NK-92 treated with Interleukin-12 subunit alpha and Interleukin-12 subunit beta, amount 100 ng/mL, for 24 hours (cell line): ENCODE data around the gene EIF4E1B.

Experiments used
- DNase-seq: peaks from one replicate; lab custom pipeline; 2025; lab: John Stamatoyannopoulos, UW

Gene EIF4E1B

GRCh38 chr5:176664479-176664878 lies 34.0 kb downstream of the EIF4E1B start:
- DNase-seq: no peak

DNA sequence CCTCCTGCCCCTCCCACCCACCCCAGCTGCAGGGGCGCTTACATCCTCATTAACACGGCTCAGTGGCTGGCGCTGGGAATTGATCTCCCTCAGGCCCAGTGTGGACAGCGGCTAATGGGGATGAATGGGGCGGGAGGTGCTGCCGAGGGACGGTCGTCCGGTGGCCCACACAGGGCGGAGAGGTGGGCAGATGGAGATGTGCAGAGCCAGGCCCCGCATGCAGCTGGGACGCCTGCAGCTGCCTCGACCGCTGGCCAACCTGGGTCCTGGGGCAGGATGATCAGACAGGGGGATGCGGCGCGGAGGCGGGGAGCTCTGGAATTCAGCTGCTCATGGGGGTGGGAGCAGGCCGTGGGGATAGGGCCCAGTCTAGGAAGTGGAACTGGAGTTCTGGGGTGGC lies 34.4 kb downstream of the EIF4E1B start:
- no peak for DNase-seq

- no peak for DNase-seq
Observed at GRCh38 chr5:176665517-176665916, 35.0 kb downstream of the EIF4E1B start.

- DNase-seq: no peak
Observed at GRCh38 chr5:176667637-176668036, 37.2 kb downstream of the EIF4E1B start.

GRCh38 chr5:176670449-176670848 lies 40.0 kb downstream of the EIF4E1B start:
- DNase-seq: no peak

DNA sequence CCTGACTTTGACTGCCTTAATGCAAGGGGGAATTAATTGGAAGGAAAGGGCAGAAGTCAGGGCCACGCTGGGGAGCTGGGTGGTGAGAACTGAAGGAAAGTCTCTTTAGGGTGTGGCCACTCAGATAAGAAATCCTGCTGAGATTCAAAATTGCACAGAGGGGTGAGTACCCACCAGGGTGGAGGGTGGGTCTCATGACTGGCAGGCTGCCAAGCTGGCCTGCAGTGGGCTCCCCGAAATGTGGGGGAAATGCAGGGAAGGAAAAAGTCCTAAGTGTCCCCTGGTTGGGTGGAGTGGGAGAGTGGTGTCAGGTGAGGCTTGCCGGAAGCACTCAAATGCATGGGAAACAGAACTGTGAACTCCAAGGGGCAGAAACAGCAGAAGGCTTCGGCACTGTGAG lies 40.9 kb downstream of the EIF4E1B start:
- no peak for DNase-seq

- no peak for DNase-seq
Observed at GRCh38 chr5:176671890-176672747, 41.6 kb downstream of the EIF4E1B start.

- no peak for DNase-seq
Observed at GRCh38 chr5:176673651-176674583, 43.4 kb downstream of the EIF4E1B start.

GRCh38 chr5:176674799-176675198 lies 44.3 kb downstream of the EIF4E1B start:
- DNase-seq: no peak

DNA sequence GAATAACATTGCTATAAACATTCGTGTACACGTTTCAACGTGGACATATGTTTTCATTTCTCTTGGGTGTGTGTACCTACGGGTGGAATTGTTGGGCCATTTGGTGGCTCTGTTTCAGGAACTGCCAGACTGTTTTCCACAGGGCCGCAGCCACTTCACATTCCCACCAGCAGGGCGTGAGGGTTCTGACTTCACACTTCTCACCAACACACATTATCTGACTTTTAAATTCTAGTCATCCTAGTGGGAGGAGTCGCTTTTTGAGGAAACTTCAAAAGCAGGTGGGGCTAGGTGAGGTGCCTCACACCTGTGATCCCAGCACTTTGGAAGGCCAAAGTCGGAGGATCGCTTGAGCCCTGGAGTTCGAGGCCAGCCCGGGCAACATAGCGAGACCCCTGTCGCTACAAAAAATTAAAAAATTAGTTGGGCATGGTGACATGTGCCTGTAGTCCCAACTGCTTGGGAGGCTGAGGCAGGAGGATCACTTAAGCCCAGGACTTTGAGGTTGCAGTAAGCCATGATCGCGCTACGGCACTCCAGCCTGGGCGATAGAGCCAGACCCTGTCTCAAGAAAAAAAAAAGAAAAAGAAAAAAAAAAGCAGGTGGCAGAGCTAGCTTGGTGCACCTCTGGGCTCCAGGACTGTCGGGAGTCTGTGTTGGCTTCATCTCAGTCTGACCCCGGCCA lies 45.3 kb downstream of the EIF4E1B start:
- DNase-seq: no peak

- no peak for DNase-seq
Observed at GRCh38 chr5:176676361-176676824, 45.9 kb downstream of the EIF4E1B start.

DNA sequence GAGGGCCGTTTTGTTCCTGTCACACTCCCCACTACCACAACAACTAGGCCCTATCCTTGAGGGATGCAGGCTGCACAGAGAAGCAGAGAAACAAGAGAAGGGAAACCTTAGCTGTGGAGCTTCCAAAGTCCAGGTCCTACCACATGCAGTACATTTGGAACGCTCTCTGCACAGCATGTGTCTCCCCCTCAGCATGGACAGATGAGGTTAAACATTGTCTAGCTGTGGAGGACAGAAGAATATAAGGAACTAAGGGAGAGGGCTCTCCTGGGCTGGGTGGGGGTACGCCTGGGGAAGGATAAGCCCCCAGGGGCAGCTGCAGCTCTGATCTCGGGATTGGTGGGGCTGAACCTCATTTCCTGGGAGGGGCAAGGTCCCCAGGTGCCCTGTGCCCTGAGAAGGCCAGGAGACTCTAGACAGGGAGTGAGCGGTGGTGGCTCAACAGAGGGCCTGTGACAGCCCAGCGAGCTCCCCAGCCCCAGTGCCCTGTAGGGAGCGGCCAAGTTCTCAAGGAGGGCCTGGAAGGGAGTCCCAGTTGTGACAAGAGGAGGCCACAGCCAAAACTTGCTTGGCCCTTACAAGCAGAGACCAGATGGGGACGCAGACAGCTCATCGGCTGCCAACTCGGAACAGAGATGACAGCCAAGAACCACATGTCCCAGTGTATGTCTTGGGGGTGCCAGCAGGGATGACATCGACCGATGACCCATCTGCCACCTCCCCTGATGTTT lies 46.9 kb downstream of the EIF4E1B start:
- no peak for DNase-seq

GRCh38 chr5:176678584-176678983 lies 48.1 kb downstream of the EIF4E1B start:
- DNase-seq: no peak

DNA sequence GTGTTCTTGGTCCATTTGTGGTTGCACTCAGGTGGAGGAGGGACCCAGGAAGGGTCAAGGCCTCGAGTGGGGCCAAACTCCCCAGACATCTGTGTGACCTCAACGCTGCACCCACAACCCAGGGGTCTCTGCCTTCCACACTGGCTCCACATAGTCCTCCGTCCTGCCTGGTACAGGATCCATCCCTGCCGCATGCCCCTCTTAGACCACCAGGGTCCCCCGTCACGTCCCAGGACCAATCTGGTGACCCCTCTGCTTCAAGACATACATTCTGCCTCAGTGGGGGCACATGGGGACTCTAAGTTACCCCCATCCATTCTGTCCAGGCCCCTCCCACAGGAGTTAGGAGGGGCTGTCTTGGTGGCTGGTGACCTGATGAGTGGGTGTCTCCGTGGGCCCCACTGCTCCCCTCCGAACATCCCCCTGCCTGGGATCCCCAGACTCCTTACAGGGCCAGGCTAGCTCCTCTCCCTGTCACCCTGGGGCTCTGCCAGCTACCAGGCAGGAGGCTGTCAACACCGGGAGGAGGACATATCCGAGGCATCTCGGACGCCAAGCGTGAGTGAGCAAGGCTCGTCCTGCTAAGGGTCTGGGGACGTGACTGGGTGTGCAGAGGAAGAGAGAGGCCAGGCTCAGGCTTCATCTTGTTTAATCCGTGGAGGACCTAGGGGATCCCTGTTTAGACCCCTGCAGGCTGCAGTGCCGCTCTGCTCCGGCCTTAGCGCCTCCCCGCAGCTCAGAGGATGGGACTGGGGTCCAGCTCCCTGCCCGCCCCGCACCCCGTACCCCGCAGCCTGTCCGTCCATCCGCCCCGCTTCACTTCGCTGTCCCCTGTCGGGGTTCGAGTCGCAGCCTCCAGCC lies 49.1 kb downstream of the EIF4E1B start:
- DNase-seq: no peak

DNA sequence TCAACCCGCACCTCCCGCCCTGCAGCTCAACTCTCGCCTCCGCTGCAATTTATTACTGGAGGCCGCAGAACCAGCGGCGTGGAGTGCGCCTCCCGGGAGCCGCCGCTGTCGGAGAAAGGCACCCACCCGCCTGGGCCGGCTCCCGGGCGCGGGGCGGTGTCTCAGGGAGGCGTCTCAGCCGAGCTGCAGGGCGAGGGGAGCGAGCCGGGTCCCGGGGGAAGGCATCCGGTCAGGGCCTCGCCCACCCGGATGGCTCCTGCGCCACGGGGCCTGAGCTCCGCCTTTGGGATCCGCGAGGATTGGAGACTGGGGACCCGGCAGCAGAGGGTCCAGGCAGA lies 49.7 kb downstream of the EIF4E1B start:
- no peak for DNase-seq

DNA sequence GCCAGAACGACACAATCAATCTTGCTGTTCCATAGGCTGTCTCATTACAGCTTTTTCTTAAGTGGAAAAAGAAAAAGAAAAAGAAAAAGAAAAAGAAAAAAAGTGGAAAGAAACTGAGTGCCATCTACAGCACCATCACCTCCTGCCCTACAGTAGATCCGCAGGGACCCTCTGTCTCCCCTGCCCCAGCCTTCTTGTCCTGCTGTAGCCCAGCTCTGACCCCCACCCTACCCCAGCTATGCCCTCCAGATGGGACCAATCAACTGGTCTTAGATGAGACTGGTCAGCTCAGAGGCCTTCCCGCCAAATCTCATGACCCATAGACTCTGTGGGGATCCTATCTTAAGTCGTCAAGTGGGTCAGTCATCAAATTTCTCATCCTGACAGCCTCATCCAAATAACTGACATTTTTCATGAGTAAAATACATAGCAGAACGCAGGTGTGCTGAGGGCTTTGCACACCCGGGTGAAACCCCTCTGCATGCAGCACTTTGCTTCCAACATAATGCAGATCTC lies 51.6 kb downstream of the EIF4E1B start:
- DNase-seq: no peak

DNA sequence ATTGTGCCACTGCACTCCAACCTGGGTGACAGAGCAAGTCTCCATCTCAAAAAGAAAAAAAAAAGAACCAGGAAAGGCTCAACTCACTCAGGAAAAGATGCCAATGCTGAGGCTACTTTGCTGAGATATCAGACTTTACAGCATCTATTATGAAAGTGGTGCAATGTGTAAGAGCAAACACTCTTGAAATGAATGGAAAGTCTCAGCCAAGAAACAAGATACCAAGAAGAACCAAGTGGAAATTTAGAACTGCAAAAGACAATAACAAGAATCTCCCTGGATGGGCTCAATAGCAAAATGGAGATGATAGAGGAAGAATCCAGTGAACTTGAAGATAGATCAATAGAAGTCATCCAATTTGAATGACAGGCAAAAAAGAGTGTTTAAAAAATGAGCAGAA lies 54.5 kb downstream of the EIF4E1B start:
- no peak for DNase-seq

GRCh38 chr5:176687247-176687646 lies 56.8 kb downstream of the EIF4E1B start:
- no peak for DNase-seq

DNA sequence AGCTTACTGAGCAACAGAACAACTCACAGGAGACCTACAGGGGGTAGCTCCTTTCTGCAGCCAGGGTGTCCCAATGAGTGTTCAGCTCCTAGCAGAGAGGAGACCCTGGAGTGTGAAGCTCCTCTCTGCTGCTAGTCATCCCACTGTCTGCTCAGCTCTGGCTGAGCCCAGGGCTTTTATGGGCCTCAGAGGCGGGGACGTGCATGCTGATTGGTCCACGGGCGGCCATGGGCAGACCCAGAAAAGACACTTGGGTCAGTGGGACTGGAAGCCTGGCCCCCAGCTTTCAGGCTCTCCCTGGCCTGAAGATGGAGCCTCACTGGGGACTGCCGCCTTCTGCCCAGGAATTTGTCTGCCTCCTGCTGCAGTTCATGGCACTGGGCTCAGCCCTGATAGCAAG lies 57.4 kb downstream of the EIF4E1B start:
- no peak for DNase-seq

GRCh38 chr5:176690911-176691310 lies 60.4 kb downstream of the EIF4E1B start:
- DNase-seq: no peak

DNA sequence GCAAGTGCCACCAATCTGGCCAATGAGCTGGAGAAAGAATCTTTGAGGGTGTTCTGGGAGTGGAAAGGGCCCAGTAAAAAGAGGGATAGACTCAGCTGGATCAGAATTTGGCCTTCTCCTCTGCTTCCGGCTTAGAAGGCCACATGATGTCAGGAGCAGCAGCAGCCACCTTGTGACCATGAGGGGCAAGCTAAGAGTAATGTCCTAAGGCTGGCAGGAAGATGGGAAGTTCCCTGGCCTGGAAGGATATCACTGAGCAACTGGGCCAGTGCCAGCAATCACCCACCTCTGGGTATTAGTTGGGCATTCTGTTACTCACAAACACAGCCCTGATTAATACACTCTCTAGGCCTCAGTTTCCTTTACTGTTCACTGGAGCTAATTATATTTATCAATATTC lies 61.0 kb downstream of the EIF4E1B start:
- no peak for DNase-seq
